SK-N-SH (cell line): ENCODE results near the gene MRPL32. TPM values are rescaled to one million over a fixed set of nuclear protein-coding genes. Genes with fewer than 3 reads are reported as not detected.

Experiments
- CTCF ChIA-PET: fragments of 300-600, 350-600 bp; formaldehyde crosslinking; extraction: SDS; loops from one replicate; lab custom pipeline; 2021; lab: Yijun Ruan, JAX
- POLR2A ChIA-PET: fragments of 350-600 bp; sonication (Branson Sonifier 250); formaldehyde crosslinking; extraction: SDS; loops from one replicate; lab custom pipeline; 2020; ENCODE audit warnings: antibody characterized with exemption, inconsistent platforms; lab: Yijun Ruan, JAX
- DNase-seq: peaks from one replicate; pipeline ENCODE4 v3.0.0; 2012
- H2AFZ ChIP-seq: fragments of 200-600 bp; sonication (generic); 2 replicates; pipeline ENCODE4 v1.8.1; 2016; ENCODE audit warnings: antibody characterized with exemption, mild to moderate bottlenecking, low read depth
- H3F3A ChIP-seq: fragments of 200-600 bp; sonication (generic); replicated peaks from 2 replicates; pipeline ENCODE3; 2016; ENCODE audit warnings: antibody characterized with exemption, mild to moderate bottlenecking; ENCODE audit not compliant: insufficient read depth
- H3K27ac ChIP-seq, 2 experiments: fragments of 200-500 bp in 1 of 2; fragments of 200-600 bp in 1 of 2; sonication (Bioruptor generic) in 1 of 2; sonication (generic), shearing (Covaris generic) in 1 of 2; 2 replicates each; pipeline versions ENCODE4 v1.5.1 to v1.6.1; 2014 to 2016; ENCODE audit warnings: low read depth in 2 of 2, inconsistent platforms in 1 of 2, low read length in 1 of 2, mild to moderate bottlenecking in 1 of 2, mixed read lengths in 1 of 2
- H3K27me3 ChIP-seq: fragments of 200-600 bp; sonication (generic), shearing (Covaris generic); 2 replicates; pipeline ENCODE4 v1.6.1; 2016; ENCODE audit warnings: mixed run types; ENCODE audit not compliant: insufficient read depth
- H3K36me3 ChIP-seq, 2 experiments: fragments of 200-500 bp in 1 of 2; fragments of 200-600 bp in 1 of 2; sonication (Bioruptor generic) in 1 of 2; sonication (generic) in 1 of 2; replicated peaks in 1 of 2; 2 replicates each; pipeline versions ENCODE3 to v1.5.1; 2014 to 2016; ENCODE audit warnings: low read length in 1 of 2, mild to moderate bottlenecking in 1 of 2; ENCODE audit not compliant: insufficient read depth in 2 of 2, control insufficient read depth in 1 of 2
- H3K4me1 ChIP-seq, 2 experiments: fragments of 200-500 bp in 1 of 2; fragments of 200-600 bp in 1 of 2; sonication (Bioruptor generic) in 1 of 2; sonication (generic), shearing (Covaris generic) in 1 of 2; 2 replicates each; pipeline versions ENCODE4 v1.5.1 to v1.6.1; 2014 to 2016; ENCODE audit warnings: low read depth in 1 of 2, low read length in 1 of 2, mixed run types in 1 of 2; ENCODE audit not compliant: insufficient read depth in 2 of 2, control insufficient read depth in 1 of 2
- H3K4me2 ChIP-seq: fragments of 200-600 bp; sonication (generic), shearing (Covaris generic); 2 replicates; pipeline ENCODE4 v1.6.1; 2017; ENCODE audit warnings: mixed run types
- H3K4me3 ChIP-seq, 2 experiments: fragments of 200-500 bp in 1 of 2; fragments of 200-600 bp in 1 of 2; sonication (Bioruptor generic) in 1 of 2; sonication (generic), shearing (Covaris generic) in 1 of 2; 2 replicates each; pipeline versions ENCODE4 v1.5.1 to v1.8.1; 2014 to 2016; ENCODE audit warnings: low read depth in 2 of 2, inconsistent platforms in 1 of 2, low read length in 1 of 2, mild to moderate bottlenecking in 1 of 2, mixed read lengths in 1 of 2, moderate library complexity in 1 of 2
- H3K79me2 ChIP-seq: fragments of 200-600 bp; sonication (generic); 2 replicates; pipeline ENCODE4 v1.8.1; 2017; ENCODE audit warnings: mild to moderate bottlenecking; ENCODE audit not compliant: insufficient read depth
- H3K9ac ChIP-seq: fragments of 200-600 bp; sonication (generic); 2 replicates; pipeline ENCODE4 v1.6.1; 2017; ENCODE audit warnings: mixed run types
- H3K9me2 ChIP-seq: fragments of 200-600 bp; sonication (generic); 2 replicates; pipeline ENCODE4 v1.6.1; 2017; ENCODE audit warnings: mixed run types
- H3K9me3 ChIP-seq: fragments of 200-600 bp; sonication (generic); 2 replicates; pipeline ENCODE4 v1.6.1; 2017; ENCODE audit warnings: mixed run types, mild to moderate bottlenecking, moderate library complexity
- H4K20me1 ChIP-seq: fragments of 200-600 bp; sonication (generic); 2 replicates; pipeline ENCODE4 v1.6.1; 2017; ENCODE audit warnings: mild to moderate bottlenecking, mixed run types; ENCODE audit not compliant: insufficient read depth
- ELF1 ChIP-seq: IDR thresholded peaks from 2 replicates; pipeline ENCODE4 v1.4.0; 2012
- FOSL2 ChIP-seq: IDR thresholded peaks from 2 replicates; pipeline ENCODE4 v1.4.0; 2012; ENCODE audit warnings: low read depth, mild to moderate bottlenecking, moderate library complexity, borderline replicate concordance
- FOXJ3 ChIP-seq: sonication (generic); formaldehyde crosslinking; IDR thresholded peaks from 2 replicates; pipeline ENCODE4 v1.5.1; 2020; ENCODE audit warnings: mild to moderate bottlenecking, missing genetic modification reagents
- GABPA ChIP-seq: IDR thresholded peaks from 2 replicates; pipeline ENCODE4 v1.4.0; 2012; ENCODE audit warnings: low read depth, mild to moderate bottlenecking
- POLR2AphosphoS5 ChIP-seq: IDR thresholded peaks from 2 replicates; pipeline ENCODE4 v1.6.1; 2012; ENCODE audit warnings: low read depth, low read length
- RAD21 ChIP-seq: IDR thresholded peaks from 2 replicates; pipeline ENCODE4 v1.6.1; 2012; ENCODE audit warnings: mild to moderate bottlenecking, low read length
- RCOR1 ChIP-seq: fragments of 150-350 bp; IDR thresholded peaks from 2 replicates; pipeline ENCODE4 v1.6.1; 2017; ENCODE audit warnings: antibody characterized with exemption, low read length
- TAF1 ChIP-seq: IDR thresholded peaks from 2 replicates; pipeline ENCODE4 v1.6.1; 2012; ENCODE audit warnings: low read depth, mild to moderate bottlenecking, low read length, moderate library complexity, borderline replicate concordance
- YY1 ChIP-seq: IDR thresholded peaks from 2 replicates; pipeline ENCODE4 v1.4.0; 2012; ENCODE audit warnings: low read depth, mild to moderate bottlenecking
- WGBS: methylation state at CpG from one replicate; pipeline ENCODE4 v1.1.6; 2017; ENCODE audit warnings: low lambda C conversion rate; 5-methylcytosine and 5-hydroxymethylcytosine counted together
- polyA plus RNA-seq, 3 experiments: library from polyadenylated mRNA; depleted of rRNA; stranded (reverse); fragments of >200 nt; gene quantifications; 2 replicates each; pipeline ENCODE4 v1.2.3, GENCODE V29; 2012
- TF ChIP-seq, protein P1 (sequence below): IDR thresholded peaks from 2 replicates; pipeline ENCODE4; 2012
- TF ChIP-seq, protein P2 (sequence below): fragments of 150-350 bp; IDR thresholded peaks from 2 replicates; pipeline ENCODE4 v1.6.1; 2017; ENCODE audit warnings: antibody characterized with exemption, low read length, low read depth, borderline replicate concordance
- TF ChIP-seq, protein P3 (sequence below): fragments of 150-350 bp; IDR thresholded peaks from 2 replicates; pipeline ENCODE4 v1.6.1; 2016; ENCODE audit warnings: mild to moderate bottlenecking, low read depth, low read length
- TF ChIP-seq, protein P4 (sequence below): IDR thresholded peaks from 2 replicates; pipeline ENCODE4 v1.4.0; 2012; ENCODE audit warnings: low read depth, borderline replicate concordance
- TF ChIP-seq, protein P5 (sequence below): IDR thresholded peaks from 2 replicates; pipeline ENCODE4 v1.4.0; 2012; ENCODE audit warnings: low read depth, borderline replicate concordance

MRPL32 gene
- polyA plus RNA-seq, 1 of the 3 experiments (the other 2 are of a cell fraction) = 73.1 TPM

DNA sequence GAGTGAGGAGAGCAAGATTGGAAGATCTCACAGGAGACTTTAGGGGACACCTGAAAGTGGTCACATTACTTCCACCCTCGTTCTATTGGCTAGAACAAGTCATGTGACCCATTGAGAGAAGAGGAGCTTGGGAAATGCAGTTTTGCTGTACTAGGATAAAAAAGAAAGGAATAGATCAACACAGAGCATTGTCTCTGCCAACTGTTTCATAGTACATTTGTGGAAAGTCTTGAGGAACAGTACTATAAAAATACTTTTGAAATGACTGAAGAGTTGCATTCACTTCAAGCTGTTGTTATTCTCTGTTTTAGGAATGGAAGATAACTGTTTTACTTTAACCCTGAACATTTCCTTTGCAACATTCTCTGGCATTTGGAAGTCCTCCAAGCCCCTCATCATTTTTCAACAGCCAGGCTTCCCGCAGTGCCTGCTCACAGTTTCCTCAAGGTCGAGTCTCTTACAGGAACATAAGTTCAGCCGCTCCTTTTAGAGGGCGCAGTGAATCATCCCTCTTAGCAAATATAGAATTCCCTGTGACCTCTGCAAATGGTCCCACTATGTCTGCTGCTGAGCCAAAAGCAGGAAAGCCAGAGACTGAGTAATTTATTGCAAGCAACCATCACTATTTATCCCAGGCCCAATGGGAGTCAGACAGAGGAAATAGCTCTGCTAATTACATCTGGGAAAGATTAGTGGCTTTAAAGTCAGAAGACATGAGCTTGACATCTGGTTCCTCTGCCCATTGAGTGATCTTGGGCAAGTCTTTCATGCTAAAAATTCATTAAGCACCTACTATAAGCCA lies 40.7 kb downstream of the MRPL32 start (continued):
- TF ChIP-seq, protein P1, sequence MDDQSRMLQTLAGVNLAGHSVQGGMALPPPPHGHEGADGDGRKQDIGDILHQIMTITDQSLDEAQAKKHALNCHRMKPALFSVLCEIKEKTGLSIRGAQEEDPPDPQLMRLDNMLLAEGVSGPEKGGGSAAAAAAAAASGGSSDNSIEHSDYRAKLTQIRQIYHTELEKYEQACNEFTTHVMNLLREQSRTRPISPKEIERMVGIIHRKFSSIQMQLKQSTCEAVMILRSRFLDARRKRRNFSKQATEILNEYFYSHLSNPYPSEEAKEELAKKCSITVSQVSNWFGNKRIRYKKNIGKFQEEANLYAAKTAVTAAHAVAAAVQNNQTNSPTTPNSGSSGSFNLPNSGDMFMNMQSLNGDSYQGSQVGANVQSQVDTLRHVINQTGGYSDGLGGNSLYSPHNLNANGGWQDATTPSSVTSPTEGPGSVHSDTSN = peak; percentile 71; the same call in 1 of the 2 replicates
- TF ChIP-seq FOXJ3 (CRISPR knock-in tag) (no peak), RAD21 (no peak), POLR2AphosphoS5 (peak; percentile 18; the same call in 1 of the 2 replicates), GABPA (0 out of 2 replicates have a peak, but pooled peaks have one; percentile 5), ELF1 (peak; percentile 26; the same call in 1 of the 2 replicates), YY1 (no peak; the same call in 1 of the 2 replicates), RCOR1 (no peak), TAF1 (no peak), FOSL2 (peak; percentile 24; the same call in 1 of the 2 replicates)
- TF ChIP-seq, protein P2, sequence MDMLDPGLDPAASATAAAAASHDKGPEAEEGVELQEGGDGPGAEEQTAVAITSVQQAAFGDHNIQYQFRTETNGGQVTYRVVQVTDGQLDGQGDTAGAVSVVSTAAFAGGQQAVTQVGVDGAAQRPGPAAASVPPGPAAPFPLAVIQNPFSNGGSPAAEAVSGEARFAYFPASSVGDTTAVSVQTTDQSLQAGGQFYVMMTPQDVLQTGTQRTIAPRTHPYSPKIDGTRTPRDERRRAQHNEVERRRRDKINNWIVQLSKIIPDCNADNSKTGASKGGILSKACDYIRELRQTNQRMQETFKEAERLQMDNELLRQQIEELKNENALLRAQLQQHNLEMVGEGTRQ = peak; percentile 66
- TF ChIP-seq, protein P3, sequence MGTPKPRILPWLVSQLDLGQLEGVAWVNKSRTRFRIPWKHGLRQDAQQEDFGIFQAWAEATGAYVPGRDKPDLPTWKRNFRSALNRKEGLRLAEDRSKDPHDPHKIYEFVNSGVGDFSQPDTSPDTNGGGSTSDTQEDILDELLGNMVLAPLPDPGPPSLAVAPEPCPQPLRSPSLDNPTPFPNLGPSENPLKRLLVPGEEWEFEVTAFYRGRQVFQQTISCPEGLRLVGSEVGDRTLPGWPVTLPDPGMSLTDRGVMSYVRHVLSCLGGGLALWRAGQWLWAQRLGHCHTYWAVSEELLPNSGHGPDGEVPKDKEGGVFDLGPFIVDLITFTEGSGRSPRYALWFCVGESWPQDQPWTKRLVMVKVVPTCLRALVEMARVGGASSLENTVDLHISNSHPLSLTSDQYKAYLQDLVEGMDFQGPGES = peak; percentile 30; the same call in 1 of the 2 replicates
- TF ChIP-seq, protein P4, sequence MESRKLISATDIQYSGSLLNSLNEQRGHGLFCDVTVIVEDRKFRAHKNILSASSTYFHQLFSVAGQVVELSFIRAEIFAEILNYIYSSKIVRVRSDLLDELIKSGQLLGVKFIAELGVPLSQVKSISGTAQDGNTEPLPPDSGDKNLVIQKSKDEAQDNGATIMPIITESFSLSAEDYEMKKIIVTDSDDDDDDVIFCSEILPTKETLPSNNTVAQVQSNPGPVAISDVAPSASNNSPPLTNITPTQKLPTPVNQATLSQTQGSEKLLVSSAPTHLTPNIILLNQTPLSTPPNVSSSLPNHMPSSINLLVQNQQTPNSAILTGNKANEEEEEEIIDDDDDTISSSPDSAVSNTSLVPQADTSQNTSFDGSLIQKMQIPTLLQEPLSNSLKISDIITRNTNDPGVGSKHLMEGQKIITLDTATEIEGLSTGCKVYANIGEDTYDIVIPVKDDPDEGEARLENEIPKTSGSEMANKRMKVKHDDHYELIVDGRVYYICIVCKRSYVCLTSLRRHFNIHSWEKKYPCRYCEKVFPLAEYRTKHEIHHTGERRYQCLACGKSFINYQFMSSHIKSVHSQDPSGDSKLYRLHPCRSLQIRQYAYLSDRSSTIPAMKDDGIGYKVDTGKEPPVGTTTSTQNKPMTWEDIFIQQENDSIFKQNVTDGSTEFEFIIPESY = 0 out of 2 replicates have a peak, but pooled peaks have one; percentile 24
- TF ChIP-seq, all 33 proteins: peak for 15

DNA sequence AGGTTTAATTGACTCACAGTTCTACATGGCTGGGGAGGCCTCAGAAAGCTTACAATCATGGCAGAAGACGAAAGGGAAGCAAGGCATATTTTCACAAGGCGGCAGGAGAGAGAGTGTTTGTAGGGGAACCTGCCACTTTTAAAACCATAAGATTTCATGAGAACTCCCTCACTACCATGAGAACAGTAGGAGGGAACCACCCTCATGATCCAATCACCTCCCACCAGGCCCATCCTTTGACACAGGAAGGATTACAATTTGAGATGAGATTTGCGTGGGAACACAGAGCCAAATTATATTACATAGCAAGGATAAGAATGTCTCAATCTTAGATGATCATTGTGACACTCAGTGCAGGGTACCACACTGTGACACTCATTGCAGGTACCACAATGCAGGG lies 44.2 kb downstream of the MRPL32 start:
- H3K4me1 ChIP-seq = peaks cover 0 to 13% of the 10 kb centered on the region in 2 experiments; a peak in 1 of 4 replicates
- no peak overlapping the region for H3K4me2 ChIP-seq
- H3K4me3 ChIP-seq = no peak overlapping the region
- no peaks in the 10 kb centered on the region for H4K20me1 ChIP-seq
- no peaks in the 10 kb centered on the region for H3K27me3 ChIP-seq
- no peak overlapping the region for H3K9ac ChIP-seq
- H3K36me3 ChIP-seq = no peaks in the 10 kb centered on the region
- H3F3A ChIP-seq = peaks cover 23% of the 10 kb centered on the region
- POLR2A ChIA-PET = no interaction called here
- WGBS = 68% methylated on average over 3 of the region's 3 CpGs
- no peaks in the 10 kb centered on the region for H3K9me2 ChIP-seq
- no peaks in the 10 kb centered on the region for H3K9me3 ChIP-seq
- no peak for DNase-seq
- CTCF ChIA-PET = no interaction called here
- no peak overlapping the region for H3K27ac ChIP-seq
- TF ChIP-seq, protein P5, sequence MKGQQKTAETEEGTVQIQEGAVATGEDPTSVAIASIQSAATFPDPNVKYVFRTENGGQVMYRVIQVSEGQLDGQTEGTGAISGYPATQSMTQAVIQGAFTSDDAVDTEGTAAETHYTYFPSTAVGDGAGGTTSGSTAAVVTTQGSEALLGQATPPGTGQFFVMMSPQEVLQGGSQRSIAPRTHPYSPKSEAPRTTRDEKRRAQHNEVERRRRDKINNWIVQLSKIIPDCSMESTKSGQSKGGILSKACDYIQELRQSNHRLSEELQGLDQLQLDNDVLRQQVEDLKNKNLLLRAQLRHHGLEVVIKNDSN = no peak
- H2AFZ ChIP-seq = no peak overlapping the region
- H3K79me2 ChIP-seq = no peaks in the 10 kb centered on the region
